Prostate gland (tissue), 2 donors: ENCODE measurements around the gene CLIP1.

Experiments
- POLR2A ChIP-seq: fragments of 450-650 bp; IDR thresholded peaks from one replicate; pipeline ENCODE4 v1.6.1; 2016; ENCODE audit warnings: antibody characterized with exemption, mild to moderate bottlenecking
- TF ChIP-seq, protein P1 (sequence below), 4 experiments: fragments of 200-600 bp in 2 of 4; fragments of 450-650 bp in 2 of 4; sonication (generic) in 2 of 4; IDR thresholded peaks; 1 replicate in 3 of 4; 2 replicates in 1 of 4; pipeline ENCODE4 v1.5.1; 2016 to 2019; ENCODE audit warnings: antibody characterized with exemption in 4 of 4, mild to moderate bottlenecking in 2 of 4, moderate library complexity in 2 of 4

DNA sequence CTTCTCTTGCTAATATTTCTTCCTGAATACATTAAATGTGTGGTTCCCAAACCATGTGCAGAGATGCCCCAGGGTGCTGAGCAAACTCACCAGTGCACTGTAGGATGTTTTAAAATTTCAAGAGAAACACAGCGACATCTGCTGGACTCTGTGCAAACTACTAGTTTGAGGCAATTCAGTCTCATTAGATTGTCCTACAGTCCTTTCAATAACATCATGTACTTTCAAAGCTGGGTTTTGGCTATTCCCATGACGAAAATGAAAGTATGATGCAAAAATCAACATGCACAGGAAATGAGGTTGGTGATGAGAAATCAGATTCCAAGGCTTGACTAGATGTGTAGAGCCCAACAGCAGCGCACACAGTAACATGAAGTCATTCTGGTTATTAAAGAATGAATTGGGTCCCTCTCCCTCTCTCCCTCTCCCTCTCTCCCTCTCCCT lies 66.3 kb downstream of the CLIP1 start:
- TF ChIP-seq POLR2A = no peak
- TF ChIP-seq, protein P1, sequence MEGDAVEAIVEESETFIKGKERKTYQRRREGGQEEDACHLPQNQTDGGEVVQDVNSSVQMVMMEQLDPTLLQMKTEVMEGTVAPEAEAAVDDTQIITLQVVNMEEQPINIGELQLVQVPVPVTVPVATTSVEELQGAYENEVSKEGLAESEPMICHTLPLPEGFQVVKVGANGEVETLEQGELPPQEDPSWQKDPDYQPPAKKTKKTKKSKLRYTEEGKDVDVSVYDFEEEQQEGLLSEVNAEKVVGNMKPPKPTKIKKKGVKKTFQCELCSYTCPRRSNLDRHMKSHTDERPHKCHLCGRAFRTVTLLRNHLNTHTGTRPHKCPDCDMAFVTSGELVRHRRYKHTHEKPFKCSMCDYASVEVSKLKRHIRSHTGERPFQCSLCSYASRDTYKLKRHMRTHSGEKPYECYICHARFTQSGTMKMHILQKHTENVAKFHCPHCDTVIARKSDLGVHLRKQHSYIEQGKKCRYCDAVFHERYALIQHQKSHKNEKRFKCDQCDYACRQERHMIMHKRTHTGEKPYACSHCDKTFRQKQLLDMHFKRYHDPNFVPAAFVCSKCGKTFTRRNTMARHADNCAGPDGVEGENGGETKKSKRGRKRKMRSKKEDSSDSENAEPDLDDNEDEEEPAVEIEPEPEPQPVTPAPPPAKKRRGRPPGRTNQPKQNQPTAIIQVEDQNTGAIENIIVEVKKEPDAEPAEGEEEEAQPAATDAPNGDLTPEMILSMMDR (IDR thresholded peaks at IDR 0.05) = peak; percentile 19 to 64 (median 60)
